Measurements from ENCODE around the gene NECAB2. TPM values are rescaled to one million over a fixed set of nuclear protein-coding genes. Genes with fewer than 3 reads are reported as not detected.

NECAB2 gene
- polyA plus RNA-seq, 1 donor (not counting 4 experiments of a cell fraction or from before 2014, with no cell fraction given) = not detected

GRCh38 chr16:83931556-83931955 lies 36.5 kb upstream of the NECAB2 start:
- no peak overlapping the region for H3K4me3 ChIP-seq (ENCODE audit: control insufficient read depth in 2 of 3, extremely low read depth in 1 of 3, insufficient read depth in 2 of 3, low read depth in 1 of 3, low read length in 3 of 3)
- H2AFZ ChIP-seq (ENCODE audit: control insufficient read depth, low read length) = no peak overlapping the region
- H3K9ac ChIP-seq (ENCODE audit: control insufficient read depth, extremely low read depth, insufficient read depth, low read length) = no peak overlapping the region
- H3K9me1 ChIP-seq (ENCODE audit: control insufficient read depth, extremely low read depth, insufficient read depth, low read length) = no peaks in the 10 kb centered on the region
- H3K4me1 ChIP-seq (ENCODE audit: control insufficient read depth, extremely low read depth, insufficient read depth, low read length) = peaks cover 8% of the 10 kb centered on the region
- H3K27me3 ChIP-seq (ENCODE audit: control insufficient read depth, extremely low read depth, insufficient read depth, low read length) = peaks cover 21% of the 10 kb centered on the region
- no peaks in the 10 kb centered on the region for H3K9me3 ChIP-seq (ENCODE audit: control insufficient read depth, low read depth, low read length)
- DNase-seq (ENCODE audit: low read depth, low spot score) (no peak), FAIRE-seq (no peak)
- no peaks in the 10 kb centered on the region for H3K79me2 ChIP-seq (ENCODE audit: control insufficient read depth, insufficient read depth, low read length)
- no peaks in the 10 kb centered on the region for H4K20me1 ChIP-seq (ENCODE audit: control insufficient read depth, extremely low read depth, insufficient read depth, low read length)
- H3K4me2 ChIP-seq (ENCODE audit: control insufficient read depth, extremely low read depth, insufficient read depth, low read depth, low read length) = no peak overlapping the region
- no peaks in the 10 kb centered on the region for H3K36me3 ChIP-seq (ENCODE audit: control insufficient read depth in 2 of 2, extremely low read depth in 1 of 2, insufficient read depth in 2 of 2, low read length in 2 of 2)
- H3K27ac ChIP-seq (ENCODE audit: control insufficient read depth, insufficient read depth, low read length) = no peak overlapping the region
- dilution Hi-C loops (cut with MboI; ENCODE audit: extremely low pct_ligation_motif_present, low sequenced_read_pairs) = no loop called here
- TF ChIP-seq CTCF (optimal IDR thresholded peaks at IDR 0.05 in 1 of 3, IDR thresholded peaks at IDR 0.05 in 1 of 3, conservative IDR thresholded peaks at IDR 0.05 in 1 of 3; ENCODE audit: extremely low read depth in 1 of 3, insufficient read depth in 2 of 3, low read length in 3 of 3) (no peak), EZH2 (IDR thresholded peaks at IDR 0.05; ENCODE audit: low read length) (no peak)

GRCh38 chr16:83932304-83932703 lies 35.7 kb upstream of the NECAB2 start:
- Histone ChIP-seq H3K4me2 (ENCODE audit: control insufficient read depth, extremely low read depth, insufficient read depth, low read depth, low read length) (no peak overlapping the region), H3K9ac (ENCODE audit: control insufficient read depth, extremely low read depth, insufficient read depth, low read length) (no peak overlapping the region), H3K36me3 (ENCODE audit: control insufficient read depth in 2 of 2, extremely low read depth in 1 of 2, insufficient read depth in 2 of 2, low read length in 2 of 2) (no peaks in the 10 kb centered on the region), H3K79me2 (ENCODE audit: control insufficient read depth, insufficient read depth, low read length) (no peaks in the 10 kb centered on the region), H3K9me1 (ENCODE audit: control insufficient read depth, extremely low read depth, insufficient read depth, low read length) (no peaks in the 10 kb centered on the region), H3K4me3 (ENCODE audit: control insufficient read depth in 2 of 3, extremely low read depth in 1 of 3, insufficient read depth in 2 of 3, low read depth in 1 of 3, low read length in 3 of 3) (no peak overlapping the region), H3K27ac (ENCODE audit: control insufficient read depth, insufficient read depth, low read length) (no peak overlapping the region), H3K4me1 (ENCODE audit: control insufficient read depth, extremely low read depth, insufficient read depth, low read length) (peaks cover 4% of the 10 kb centered on the region), H3K27me3 (ENCODE audit: control insufficient read depth, extremely low read depth, insufficient read depth, low read length) (peaks cover 24% of the 10 kb centered on the region), H2AFZ (ENCODE audit: control insufficient read depth, low read length) (no peak overlapping the region), H3K9me3 (ENCODE audit: control insufficient read depth, low read depth, low read length) (no peaks in the 10 kb centered on the region), H4K20me1 (ENCODE audit: control insufficient read depth, extremely low read depth, insufficient read depth, low read length) (no peaks in the 10 kb centered on the region)
- DNase-seq (ENCODE audit: low read depth, low spot score) = no peak
- no peak for FAIRE-seq
- TF ChIP-seq CTCF (optimal IDR thresholded peaks at IDR 0.05 in 1 of 3, IDR thresholded peaks at IDR 0.05 in 1 of 3, conservative IDR thresholded peaks at IDR 0.05 in 1 of 3; ENCODE audit: extremely low read depth in 1 of 3, insufficient read depth in 2 of 3, low read length in 3 of 3) (no peak), EZH2 (IDR thresholded peaks at IDR 0.05; ENCODE audit: low read length) (no peak)
- dilution Hi-C loops (cut with MboI; ENCODE audit: extremely low pct_ligation_motif_present, low sequenced_read_pairs) = no loop called here

Measured in keratinocyte (primary cell).